Hematopoietic multipotent progenitor cell (in vitro differentiated cells): ENCODE measurements around the gene ABCF1. TPM values are rescaled to one million over a fixed set of nuclear protein-coding genes. Genes with fewer than 3 reads are reported as not detected.

Experiments used
- DNase-seq, 3 donors: peaks; one replicate each; pipeline ENCODE4 v3.0.0-alpha.2; 2011 to 2015; ENCODE audit warnings: low read depth in 2 of 3, low spot score in 2 of 3
- total RNA-seq: library from RNA; depleted of rRNA; stranded (reverse); fragments of >200 nt; gene quantifications from one replicate; pipeline ENCODE4 v1.2.3, GENCODE V29; 2012

Gene ABCF1
- total RNA-seq, 1 donor: 40.7 TPM

DNA sequence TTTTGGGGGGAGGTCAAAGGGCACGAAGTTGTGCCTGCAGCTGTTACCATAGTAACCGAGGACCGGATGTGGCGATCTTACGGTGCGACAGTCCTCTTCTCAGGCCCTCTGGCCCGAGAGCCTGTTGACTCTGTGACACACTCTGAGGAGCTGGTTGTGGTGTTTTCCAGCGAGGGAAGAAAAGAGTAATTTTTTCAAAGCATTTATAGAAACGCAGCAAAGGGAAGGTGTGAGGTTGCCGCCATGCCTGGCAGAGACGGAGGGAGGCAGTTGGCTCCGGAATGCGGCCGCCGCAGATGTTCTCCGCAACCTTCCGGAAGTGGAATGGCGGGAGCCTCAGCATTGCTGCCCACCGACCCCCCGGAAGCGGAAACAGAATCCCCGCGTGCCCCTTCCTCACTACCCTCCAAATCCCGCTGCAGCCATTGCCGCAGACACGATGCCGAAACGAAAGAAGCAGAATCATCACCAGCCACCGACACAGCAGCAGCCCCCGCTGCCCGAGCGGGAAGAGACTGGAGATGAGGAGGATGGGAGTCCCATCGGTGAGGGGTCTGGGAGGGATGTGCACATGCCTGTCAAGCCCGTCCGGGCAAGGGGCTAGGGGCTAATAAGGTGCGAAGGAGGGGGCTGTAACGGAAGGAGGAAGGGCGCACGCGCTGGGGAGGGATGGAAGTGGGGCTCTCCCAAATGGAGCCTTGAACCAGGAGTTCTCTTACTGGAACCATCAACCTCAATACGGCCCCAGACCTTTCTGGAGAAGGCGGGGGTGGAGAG lies 14.1 kb upstream of the ABCF1 start, which contains the start of gene PRR3:
Gene PRR3, plus strand, starts transcription at position 390 of the 777 bp plus-strand sequence. Its CDS starts 50 bp downstream, at position 440.
- DNase-seq: peak; percentile 81 to 93 (median 87)

DNA sequence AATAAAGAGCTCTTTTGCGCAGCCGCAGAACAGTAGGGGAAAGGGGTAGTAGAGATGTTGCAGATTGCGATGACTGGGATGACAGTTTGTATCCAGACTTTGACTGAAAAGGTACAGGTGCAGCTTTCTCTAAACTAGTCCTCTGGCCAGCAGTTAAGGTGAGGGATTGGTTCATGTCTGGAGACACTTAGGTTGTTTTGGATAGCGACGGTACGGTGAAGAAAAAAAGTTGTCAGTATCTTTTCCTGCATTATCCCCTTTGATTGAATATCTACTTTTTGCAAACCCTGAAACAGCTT lies 13.6 kb upstream of the ABCF1 start:
- no peak for DNase-seq

DNA sequence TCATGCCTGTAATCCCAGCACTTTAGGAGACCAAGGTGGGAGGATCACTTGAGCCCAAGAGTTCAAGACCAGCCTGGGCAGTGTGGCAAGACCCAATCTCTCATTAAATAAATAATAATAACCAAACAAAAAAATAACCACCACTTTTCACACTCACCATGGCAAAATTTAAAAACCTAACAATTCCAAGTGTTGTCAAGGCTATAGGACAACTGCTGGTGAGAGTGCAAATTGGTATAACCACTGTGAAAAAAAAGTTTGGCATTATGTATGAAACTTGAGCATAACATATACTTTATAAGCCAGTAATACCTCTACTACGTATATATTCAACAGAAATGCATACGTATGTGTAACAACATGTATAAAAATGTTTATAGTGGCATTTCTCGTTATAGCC lies 10.3 kb upstream of the ABCF1 start:
- no peak for DNase-seq

DNA sequence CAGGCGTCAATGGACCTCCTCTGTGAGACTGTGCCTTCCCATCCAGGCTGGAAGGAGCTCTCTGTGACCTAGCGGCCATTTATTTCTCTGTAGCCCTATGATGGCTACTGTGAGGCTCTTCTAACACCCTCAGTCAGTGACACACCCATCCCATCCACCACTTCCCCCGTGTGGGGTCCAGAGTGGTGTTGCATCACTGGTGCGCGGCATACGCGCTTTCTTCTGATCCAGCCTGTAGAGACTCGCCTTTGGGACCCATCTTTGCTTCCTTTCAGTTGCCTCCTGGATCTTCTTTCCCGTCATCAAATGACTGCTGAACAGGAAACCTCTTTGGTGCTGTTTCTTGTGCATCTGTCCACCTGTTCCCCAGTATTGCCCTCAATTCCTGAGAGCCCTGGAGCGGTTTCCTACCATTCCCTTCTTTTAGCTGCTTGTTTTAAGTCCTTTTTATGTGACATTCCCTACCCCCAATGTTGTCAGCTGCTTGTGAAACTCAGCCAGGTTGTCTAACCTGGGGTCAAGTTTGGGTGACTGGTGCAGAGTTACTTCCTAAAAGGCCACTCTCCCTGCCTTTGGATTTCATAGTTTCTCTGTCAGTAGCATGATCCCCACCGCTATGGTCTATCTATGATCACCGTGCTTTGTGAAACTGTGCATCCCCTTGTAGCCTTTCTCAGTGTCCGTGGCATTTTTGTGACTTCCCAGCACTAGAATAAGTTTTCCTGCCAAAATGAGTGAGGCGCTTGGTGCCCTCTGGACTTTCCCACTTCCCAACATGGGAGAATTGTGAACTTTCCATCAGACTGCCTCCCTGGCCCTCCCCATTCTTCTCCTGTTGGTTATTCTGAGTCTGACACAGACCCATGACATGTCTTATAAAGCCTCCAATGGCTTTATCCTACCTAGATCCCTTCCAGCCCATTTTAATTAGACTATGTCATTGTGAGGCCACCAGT lies 8.5 kb upstream of the ABCF1 start:
- no peak for DNase-seq

DNA sequence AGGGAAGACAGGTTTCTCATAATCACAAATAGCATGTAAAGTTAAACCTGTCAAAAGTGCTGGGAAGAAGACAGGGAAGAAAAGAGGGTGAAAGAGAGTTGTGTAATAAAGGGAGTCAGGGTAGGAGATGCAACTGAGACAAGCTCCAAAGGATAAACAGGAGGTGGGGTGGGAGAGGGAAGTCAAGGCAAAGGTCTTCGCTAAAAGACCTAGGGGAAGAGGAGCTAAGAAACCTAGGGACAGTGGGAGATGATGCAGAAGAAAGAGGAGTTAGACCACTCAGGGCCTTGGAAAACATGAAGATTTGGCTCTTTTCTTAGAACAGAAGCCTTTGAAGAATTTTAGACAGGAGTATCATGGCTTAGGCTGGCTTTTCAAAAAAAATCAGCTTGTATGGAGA lies 7.1 kb upstream of the ABCF1 start:
- no peak for DNase-seq

DNA sequence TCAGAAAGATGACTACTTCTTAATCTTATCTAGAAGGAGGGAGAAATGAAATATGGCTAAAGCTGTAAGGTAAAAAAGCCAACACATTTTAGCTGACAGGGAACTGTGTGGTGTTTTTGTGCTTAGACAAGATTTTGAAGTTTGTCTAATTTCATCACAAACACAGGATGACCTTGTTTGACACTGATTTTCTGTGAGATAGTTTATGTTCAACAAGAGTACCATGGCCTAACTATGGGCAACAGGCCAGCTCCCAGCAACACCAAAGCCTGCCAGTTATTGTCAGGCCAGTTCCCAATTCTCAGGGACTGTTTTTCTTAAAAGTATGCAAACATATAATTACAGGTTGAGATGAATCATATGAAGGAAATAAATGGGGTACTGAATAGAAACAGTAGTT lies 5.5 kb upstream of the ABCF1 start:
- no peak for DNase-seq

DNA sequence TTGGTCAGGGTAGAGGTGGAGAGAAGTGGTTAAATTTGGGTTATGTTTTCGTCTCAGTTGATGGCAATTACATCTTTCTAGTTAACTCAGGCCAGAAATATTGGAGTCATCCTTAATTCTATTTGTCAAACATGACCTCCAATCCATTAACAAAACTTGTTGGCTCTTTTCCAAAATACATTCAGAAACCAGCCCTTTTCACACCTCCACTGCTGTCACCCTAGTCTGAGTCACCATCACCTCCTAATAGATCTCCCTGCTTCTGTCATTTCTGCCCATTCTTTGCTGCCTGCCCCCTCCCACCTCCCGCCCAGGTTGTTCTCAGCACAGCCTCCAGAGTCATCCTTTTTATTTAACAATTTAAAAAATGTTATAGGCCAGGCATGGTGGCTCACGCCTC lies 3.0 kb upstream of the ABCF1 start:
- DNase-seq: no peak

DNA sequence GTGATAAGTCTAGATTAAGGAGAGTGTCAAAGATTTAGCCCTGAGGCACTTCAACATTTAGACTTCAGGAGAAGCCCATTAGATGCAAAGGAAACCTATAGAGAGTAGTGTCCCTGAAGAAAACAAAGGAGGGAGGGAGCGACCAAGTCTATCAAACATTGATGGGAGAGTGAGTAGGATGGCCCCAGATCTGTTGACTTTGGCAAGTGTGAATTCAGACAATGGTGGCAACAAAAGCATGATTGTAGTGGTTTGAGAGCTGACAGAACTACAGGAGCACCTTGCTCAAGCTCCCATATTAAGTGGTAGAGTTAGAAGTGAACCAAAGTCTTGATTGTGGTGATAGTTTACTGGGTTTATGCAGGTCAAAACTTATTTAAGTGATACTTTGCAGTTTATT lies 979 bp upstream of the ABCF1 start:
- DNase-seq: no peak

DNA sequence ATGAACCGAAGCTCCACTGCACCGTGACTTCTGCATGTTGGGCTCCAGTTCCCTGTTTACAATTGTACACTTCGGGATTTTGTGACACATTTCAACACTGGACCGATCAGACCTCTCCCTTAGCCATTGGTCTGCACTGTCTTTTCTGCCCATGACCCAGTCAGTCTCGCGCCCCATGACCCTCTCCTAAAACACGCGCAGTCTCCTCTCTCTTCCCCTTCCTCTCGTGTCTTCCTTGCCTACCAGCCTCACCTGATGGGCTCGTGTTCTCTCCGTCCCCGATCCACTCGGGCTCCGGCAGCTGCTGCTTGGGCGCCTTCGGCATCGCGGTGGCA lies 535 bp upstream of the ABCF1 start:
- DNase-seq: no peak

DNA sequence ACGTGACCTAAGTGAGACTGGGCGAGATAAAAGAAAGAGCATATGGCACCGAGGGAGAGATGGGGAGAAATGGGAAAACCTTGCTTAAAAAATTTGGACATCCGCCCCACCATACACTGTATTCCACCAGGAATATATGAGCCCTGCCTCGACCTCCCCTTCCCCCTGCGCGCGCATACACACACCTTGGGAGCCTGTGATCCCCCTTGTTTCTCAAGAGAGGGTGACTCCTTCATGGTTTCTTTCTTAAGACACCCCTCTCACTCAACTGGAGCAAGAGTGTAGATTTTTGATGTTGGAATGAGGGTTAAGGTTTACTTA lies 480 bp downstream of the ABCF1 start:
- DNase-seq: no peak

DNA sequence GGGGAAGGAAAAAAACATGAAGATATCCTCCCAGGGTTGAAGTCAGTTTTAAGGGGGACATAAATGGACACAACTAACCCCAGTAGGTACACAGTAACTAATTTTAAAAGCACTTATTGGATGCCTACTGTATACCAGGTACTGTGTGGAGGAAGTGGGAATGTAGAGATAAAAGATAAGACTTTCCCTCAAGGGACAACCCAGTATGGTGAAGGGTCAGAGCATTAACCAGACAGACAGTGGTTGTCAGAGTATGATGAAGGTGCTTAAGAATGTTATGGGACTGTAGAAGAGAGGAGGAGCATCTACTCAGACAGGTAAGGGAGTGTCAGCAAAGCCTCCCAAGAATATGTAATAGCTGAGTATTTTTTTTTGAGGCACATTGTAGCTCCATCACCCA lies 906 bp downstream of the ABCF1 start:
- no peak for DNase-seq

DNA sequence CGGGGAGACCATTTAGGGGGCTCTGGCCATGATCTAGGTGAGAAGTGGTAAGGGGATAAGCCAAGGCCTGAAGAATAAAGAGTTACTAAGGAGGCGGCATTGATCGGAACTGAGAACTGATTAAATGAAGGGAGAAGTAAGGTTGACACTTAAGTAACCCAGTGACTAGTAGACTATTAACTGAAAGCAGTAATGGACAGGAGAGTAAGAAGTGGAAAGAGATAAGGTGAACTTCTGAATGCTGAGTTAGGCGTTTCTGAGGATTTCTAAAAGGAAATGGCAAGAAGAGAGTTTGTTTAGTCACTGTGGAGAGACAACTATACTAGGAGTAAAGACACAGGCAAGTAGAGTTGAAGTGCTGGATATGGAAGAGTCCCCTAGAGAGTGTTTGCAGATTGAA lies 1.9 kb downstream of the ABCF1 start:
- no peak for DNase-seq

DNA sequence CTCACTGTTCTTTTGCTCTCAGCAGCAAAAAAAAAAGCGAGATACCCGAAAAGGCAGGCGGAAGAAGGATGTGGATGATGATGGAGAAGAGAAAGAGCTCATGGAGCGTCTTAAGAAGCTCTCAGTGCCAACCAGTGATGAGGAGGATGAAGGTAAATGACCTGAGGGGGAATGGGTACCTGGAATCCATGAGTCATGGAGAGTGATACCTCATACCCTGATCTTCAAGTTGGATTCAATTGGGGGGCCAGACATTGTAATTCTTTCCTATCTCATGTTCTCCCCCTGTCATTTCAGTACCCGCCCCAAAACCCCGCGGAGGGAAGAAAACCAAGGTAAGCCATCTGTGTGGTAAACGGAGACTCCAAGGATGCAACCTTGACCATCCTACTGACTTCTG lies 6.8 kb downstream of the ABCF1 start:
- no peak for DNase-seq

DNA sequence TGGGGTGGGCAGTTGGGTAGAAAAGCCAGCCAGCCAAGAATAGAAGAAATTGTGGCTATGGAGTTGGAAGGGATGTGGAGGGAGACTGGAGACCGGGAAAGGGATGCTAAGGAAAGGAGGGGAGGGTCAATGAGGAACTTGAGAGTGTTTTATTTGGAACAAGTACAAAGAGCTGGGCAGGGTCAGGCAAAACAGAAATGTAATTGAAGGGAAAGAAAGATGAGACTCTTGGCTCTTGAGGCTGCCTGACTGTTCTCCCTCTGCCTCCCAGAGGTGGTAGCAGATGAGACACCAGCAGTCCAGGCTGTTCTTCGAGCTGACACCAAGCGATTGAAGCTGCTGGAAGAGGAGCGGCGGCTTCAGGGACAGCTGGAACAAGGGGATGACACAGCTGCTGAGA lies 12.7 kb downstream of the ABCF1 start:
- no peak for DNase-seq

DNA sequence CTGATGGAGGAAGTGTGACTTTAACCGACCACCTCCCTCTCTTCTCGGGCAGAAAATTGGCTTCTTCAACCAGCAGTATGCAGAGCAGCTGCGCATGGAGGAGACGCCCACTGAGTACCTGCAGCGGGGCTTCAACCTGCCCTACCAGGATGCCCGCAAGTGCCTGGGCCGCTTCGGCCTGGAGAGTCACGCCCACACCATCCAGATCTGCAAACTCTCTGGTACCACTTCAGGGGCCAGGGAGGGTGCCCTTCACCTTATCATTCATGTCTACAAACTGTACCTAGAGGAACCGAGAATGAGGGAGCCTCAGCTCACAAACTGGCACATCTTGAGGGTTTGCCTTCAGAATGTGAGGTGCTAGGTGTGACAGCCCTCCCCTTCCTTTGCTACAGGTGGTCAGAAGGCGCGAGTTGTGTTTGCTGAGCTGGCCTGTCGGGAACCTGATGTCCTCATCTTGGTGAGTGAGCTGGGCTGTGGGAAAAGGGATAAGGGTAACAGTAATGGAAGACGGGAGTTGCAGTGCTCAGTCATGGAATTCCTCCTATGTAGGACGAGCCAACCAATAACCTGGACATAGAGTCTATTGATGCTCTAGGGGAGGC lies 18.6 kb downstream of the ABCF1 start:
- DNase-seq: no peak

DNA sequence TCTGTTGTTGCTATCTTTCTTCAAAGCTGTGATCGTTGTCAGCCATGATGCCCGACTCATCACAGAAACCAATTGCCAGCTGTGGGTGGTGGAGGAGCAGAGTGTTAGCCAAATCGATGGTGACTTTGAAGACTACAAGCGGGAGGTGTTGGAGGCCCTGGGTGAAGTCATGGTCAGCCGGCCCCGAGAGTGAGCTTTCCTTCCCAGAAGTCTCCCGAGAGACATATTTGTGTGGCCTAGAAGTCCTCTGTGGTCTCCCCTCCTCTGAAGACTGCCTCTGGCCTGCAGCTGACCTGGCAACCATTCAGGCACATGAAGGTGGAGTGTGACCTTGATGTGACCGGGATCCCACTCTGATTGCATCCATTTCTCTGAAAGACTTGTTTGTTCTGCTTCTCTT lies 19.3 kb downstream of the ABCF1 start:
- DNase-seq: no peak

DNA sequence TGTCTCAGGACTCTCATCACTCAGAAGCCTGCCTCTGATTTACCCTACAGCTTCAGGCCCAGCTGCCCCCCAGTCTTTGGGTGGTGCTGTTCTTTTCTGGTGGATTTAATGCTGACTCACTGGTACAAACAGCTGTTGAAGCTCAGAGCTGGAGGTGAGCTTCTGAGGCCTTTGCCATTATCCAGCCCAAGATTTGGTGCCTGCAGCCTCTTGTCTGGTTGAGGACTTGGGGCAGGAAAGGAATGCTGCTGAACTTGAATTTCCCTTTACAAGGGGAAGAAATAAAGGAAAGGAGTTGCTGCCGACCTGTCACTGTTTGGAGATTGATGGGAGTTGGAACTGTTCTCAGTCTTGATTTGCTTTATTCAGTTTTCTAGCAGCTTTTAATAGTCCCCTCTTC lies 19.8 kb downstream of the ABCF1 start:
- DNase-seq: no peak

DNA sequence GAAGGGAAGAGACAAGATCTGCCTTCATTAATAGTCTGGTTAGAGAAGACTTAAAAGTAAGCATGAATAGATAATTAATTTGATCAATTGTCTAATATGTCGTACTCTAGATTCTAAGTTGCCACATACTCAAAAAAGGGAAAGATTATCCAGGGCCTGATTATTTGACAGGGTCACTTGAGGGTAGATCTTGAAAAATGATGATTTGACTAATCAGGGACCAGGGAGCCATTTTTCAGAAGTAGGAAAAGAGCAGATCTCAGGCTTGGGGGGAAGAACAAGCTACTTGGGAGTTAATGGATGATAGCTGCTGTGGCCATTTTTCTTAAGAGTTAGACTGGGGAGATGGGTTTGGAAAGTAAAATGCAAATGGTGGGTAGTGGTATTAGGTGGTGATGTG lies 21.0 kb downstream of the ABCF1 start:
- DNase-seq: no peak

DNA sequence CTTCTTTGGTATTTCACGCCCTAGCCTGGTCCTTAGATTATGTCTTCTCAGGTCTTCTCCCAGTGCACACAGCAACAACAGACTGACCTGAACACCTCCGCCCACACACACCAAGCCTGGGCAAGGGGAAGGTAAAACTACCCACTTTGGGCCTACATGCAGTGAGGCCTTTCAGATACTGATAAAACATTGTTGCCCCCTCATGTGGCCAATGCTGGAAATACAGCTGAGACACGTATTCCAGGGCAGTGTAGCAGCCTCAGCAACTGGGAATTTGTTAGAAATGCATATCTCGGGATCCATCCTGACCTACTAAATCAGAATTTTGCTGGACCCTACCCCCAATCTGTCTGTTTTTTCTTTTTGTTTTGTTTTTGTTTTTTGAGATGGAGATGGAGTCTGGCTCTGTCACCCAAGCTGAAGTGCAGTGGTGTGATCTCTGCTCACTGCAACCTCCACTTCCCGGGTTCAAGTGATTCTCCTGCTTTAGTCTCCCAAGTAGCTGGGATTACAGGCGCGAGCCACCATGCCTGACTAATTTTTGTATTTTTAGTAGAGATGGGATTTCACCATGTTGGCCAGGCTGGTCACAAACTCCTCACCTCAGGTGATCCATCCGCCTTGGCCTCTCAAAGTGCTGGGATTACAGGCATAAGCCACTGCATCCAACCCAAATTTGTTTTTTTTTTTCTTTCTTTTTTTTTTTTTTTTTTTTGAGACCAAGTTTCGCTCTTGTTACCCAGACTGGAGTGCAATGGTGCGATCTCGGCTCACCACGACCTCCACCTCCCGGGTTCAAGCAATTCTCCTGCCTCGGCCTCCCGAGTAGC lies 26.3 kb downstream of the ABCF1 start:
- peak; percentile 55 to 83 (median 66) for DNase-seq

DNA sequence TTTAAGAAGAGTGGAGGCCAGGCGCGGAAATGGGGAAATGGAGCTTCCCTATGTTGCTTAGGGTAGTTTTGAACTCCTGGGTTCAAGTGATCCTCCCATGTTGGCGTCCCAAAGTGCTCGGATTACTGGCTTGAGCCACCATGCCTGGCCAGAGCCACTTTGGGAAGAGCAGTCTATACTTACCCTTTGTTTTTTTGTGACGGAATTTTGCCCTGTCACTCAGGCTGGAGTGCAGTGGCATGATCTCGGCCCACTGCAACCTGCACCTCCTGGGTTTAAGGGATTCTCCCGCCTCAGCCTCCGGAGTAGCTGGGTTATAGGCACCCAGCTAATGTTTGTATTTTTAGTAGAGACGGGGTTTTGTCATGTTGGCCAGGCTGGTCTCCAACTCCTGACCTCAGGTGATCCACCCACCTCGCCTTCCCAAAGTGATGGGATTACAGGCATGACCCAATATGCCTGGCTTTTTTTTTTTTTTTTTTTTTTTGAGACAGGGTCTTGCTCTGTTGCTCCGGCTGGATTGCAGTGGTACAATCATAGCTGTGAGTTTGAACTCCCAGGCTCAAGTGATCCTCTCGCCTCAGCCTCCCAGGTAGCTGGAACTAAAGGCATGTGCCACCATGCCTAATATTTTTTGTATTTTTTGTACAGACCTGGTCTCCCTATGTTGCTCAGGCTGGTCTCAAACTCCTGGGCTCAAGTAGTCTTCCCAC lies 27.8 kb downstream of the ABCF1 start:
- DNase-seq: no peak
